GM12865 (cell line): ENCODE data around the gene RAD9B.
"Not testable (repeated sequence)": the region's sequence is repeated elsewhere in the genome, so short reads cannot be mapped to it uniquely, and the experiment has no call there.

Experiments
- DNase-seq: peaks from one replicate; pipeline ENCODE4 v3.0.0; 2010; ENCODE audit warnings: low read depth
- H3K4me3 ChIP-seq: 2 replicates; pipeline ENCODE4 v1.5.1; 2011; ENCODE audit warnings: mild to moderate bottlenecking, low read depth, low read length, control low read depth
- CTCF ChIP-seq: IDR thresholded peaks from 2 replicates; pipeline ENCODE4 v1.5.1; 2011; ENCODE audit warnings: low read length, control low read depth, low read depth, inconsistent platforms; ENCODE audit not compliant: insufficient read depth; ENCODE audit errors: missing control alignments

Gene RAD9B

GRCh38 chr12:110537605-110538409 is 35.7 kb downstream of the RAD9B start:
- DNase-seq, result no peak
- no peak overlapping the region for H3K4me3 ChIP-seq
- no peak for TF ChIP-seq CTCF

GRCh38 chr12:110538869-110539622 is 36.9 kb downstream of the RAD9B start:
- DNase-seq, result no peak
- no peak for TF ChIP-seq CTCF
- H3K4me3 ChIP-seq, result no peak overlapping the region

GRCh38 chr12:110540048-110540447 is 37.9 kb downstream of the RAD9B start:
- no peak overlapping the region for H3K4me3 ChIP-seq
- no peak for DNase-seq
- TF ChIP-seq CTCF, result no peak

GRCh38 chr12:110543252-110543959 is 41.3 kb downstream of the RAD9B start:
- peak overlapping the region; percentile 31 for H3K4me3 ChIP-seq
- no peak for TF ChIP-seq CTCF
- DNase-seq, result peak; percentile 74

- H3K4me3 ChIP-seq, result no peak overlapping the region
- TF ChIP-seq CTCF, result no peak
- no peak for DNase-seq
These were observed 41.8 kb downstream of the RAD9B start for GRCh38 chr12:110543965-110544364.

GRCh38 chr12:110545259-110545658 is 43.1 kb downstream of the RAD9B start:
- H3K4me3 ChIP-seq, DNase-seq: not testable (repeated sequence)

- DNase-seq, result no peak
- no peak for TF ChIP-seq CTCF
These were observed 43.7 kb downstream of the RAD9B start for GRCh38 chr12:110545812-110546211.

More at GRCh38 chr12:110545812-110546211, 43.7 kb downstream of the RAD9B start:
- H3K4me3 ChIP-seq, result no peak overlapping the region
